Neural cell (in vitro differentiated cells): ENCODE data around the gene C17orf100. TPM values are rescaled to one million over a fixed set of nuclear protein-coding genes. Genes with fewer than 3 reads are reported as not detected.

ENCODE experiments used
- polyA plus RNA-seq: library from polyadenylated mRNA; depleted of rRNA; stranded (reverse); fragments of >200 nt; gene quantifications from 2 replicates; pipeline ENCODE4 v1.2.3, GENCODE V29; 2014
- small RNA-seq, 3 experiments: library from RNA; depleted of rRNA; stranded (forward); fragments of <200 nt; gene quantifications; one replicate each; pipeline ENCODE3, GENCODE V24; 2012

The C17orf100 gene
- polyA plus RNA-seq, 1 donor from 2014 or later, result 10.3 TPM

Small RNAs within 50 kb of the gene (small RNA-seq; reads per million reads assigned to genes)
- 0 reads per million in 3 experiments for gene MIR4520-1

Other genes starting within 250 kb of the C17orf100 start
- gene AIPL1, start 216.6 kb upstream of the C17orf100 start, polyA plus RNA-seq, result not detected in 2 replicates
- gene PIMREG, start 207.3 kb upstream of the C17orf100 start, polyA plus RNA-seq, result 6.0 and 9.1 TPM in 2 replicates
- gene PITPNM3, start 95.2 kb upstream of the C17orf100 start, polyA plus RNA-seq, result 2.7 and 3.0 TPM in 2 replicates
- 32.3 and 35.0 TPM in 2 replicates for gene KIAA0753, start 11.1 kb upstream of the C17orf100 start, polyA plus RNA-seq
- 216 and 245 TPM in 2 replicates for gene TXNDC17, start 10.7 kb upstream of the C17orf100 start, polyA plus RNA-seq
- gene MED31, start 157 bp upstream of the C17orf100 start, polyA plus RNA-seq, result 27.3 and 29.7 TPM in 2 replicates
- gene SLC13A5, start 61.6 kb downstream of the C17orf100 start, polyA plus RNA-seq, result not detected in 2 replicates
- gene XAF1, start 104.3 kb downstream of the C17orf100 start, polyA plus RNA-seq, result not detected in 2 replicates
- gene FBXO39, start 124.5 kb downstream of the C17orf100 start, polyA plus RNA-seq, result not detected in 2 replicates
- gene TEKT1, start 180.0 kb downstream of the C17orf100 start, polyA plus RNA-seq, result 0.06 TPM in 1 of 2 replicates, not detected in the other